Stimulated activated naive CD4-positive, alpha-beta T cell (primary cell): ENCODE results near the gene SCO2.
A peak's percentile ranks its signal among the peaks of the same experiment; 100 is the strongest.

Experiments used
- DNase-seq, 6 experiments: peaks; one replicate each; lab custom pipeline; 2025; lab: John Stamatoyannopoulos, UW

The SCO2 gene

GRCh38 chr22:50500452-50500851 lies 24.9 kb downstream of the SCO2 start:
- DNase-seq, result no peak

DNA sequence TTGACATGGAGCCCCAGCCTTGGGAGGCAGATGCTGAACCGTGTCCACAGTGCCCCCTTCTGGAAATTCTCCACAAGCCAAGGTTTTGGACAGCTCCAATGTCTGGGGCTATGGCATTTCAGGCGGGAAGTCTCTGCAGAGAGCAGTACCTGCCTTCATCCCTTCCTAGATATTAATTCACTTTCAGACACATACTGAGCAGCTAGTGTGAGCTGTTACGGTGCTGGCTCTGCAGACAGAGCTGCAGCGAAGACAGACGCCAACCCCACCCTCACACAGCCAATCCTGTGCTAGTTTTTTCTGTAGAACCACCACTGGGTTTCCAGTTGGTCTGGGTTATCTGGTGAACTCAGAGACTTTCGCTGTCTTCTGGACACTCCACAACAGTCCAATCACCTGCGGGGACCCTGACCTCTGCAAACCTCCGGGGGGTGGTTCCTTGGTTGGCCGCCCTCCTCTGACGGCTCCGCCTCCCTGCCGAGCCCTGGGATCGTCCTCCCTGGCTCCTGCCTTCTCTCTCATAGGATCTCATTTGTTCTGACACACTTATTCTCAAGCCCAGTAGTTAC lies 27.0 kb downstream of the SCO2 start:
- DNase-seq, result peak; percentile 33 to 78 (median 56)

DNA sequence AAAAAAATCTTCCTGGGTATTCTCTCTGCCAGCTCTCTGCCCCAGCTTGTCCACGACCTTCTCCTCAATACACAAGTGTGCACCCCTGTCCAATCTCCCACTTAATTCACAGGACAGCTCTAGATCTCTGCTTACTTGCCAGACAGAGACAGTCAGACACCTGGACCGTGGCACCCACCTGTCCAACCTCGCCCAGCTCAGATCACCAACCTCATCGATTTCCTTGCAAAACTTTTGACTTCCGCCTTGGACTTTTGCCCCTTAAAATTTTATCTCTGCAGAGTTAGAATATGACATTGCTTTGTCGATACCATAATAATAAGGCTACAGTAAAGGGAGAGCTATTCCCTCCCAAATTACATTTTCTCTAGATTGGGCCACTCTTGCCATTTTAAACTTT lies 28.3 kb downstream of the SCO2 start:
- no peak for DNase-seq

DNA sequence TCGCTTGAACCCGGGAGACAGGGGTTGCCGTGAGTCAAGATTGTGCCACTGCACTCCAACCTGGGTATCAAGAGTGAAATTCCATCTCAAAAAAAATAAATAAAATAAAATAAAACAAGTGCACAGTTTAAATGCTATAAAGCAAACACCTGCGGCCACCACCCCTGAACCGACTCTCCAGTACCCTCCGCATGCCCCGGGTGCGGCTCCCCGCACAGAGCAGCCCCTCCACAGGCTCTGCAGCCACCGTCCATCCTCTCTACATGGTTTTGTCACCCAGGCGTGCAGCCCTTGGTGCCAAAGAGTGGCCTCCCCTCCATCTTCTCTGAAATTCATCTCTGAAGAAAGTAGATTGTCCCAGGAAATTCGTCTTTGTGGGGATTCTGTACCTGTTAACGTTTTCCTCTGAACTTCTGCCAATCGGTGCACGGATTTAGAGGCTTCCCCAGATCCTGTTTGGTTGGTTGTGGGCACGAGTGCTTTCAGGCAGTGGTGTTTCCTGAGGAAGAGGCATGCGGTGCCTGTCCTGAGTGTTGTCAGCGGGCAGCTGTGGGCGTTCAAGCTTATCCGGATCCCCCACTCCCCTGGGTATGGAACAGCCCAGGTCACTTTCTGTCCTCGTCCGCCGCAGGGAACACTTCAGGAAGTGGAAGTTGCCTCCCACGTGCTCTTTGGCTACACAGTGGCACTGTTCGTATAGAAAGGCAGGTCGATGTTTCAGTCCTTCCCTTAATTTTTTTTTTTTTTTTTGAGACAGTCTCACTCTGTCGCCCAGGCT lies 34.7 kb downstream of the SCO2 start:
- no peak for DNase-seq

DNA sequence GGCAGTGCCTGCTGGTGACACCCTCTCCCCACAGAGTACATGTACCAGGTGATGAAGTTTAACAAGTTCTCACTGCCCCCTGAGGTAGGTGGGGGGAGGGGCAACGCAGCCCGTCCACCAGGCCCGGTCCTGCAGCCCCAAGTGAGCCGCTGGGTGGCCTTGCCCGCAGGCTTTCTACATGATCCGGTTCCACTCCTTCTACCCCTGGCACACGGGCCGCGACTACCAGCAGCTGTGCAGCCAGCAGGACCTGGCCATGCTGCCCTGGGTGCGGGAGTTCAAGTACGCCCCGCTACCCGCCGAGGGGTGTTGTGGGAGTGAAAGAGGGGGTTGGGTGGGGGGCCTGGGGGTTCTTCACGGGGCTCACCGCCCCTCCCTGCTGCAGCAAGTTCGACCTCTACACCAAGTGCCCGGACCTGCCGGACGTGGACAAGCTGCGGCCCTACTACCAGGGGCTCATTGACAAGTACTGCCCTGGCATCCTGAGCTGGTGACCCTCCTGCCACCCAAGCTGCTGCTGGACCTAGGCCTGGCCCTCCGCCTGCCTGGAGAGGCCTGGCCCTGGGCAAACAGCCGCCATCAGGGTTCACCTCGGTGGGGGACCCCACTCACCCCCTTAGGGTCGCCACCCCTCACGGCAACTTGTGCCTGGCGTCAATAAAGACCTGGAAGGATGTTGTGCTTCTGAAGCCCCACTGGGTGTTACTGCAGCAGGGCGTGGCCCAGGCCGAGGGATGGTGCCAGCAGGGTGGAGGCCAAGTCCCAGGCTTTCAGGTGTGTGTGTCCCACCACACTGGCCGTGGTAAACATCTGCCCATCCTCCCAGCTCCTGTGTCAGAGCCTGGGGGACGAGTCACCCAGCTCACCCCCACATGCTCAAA lies 35.8 kb downstream of the SCO2 start:
- DNase-seq, result no peak

DNA sequence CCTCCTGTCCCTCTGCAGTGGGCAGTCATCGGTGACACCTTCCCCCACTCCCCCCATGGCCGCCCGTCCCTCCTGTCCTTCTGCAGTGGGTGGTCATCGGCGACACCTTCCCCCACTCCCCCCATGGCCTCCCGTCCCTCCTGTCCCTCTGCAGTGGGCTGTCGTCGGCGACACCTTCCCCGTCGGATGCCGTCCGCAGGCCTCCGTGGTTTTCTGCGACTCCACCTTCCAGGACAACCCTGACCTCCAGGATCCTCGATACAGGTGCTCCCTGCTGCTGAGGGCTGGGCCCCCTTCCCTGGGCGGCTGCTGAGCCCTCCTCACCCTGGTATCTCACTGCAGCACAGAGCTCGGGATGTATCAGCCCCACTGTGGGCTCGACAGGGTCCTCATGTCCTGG lies 36.5 kb downstream of the SCO2 start:
- DNase-seq, result no peak

GRCh38 chr22:50488006-50488677 lies 37.3 kb downstream of the SCO2 start:
- DNase-seq, result no peak

DNA sequence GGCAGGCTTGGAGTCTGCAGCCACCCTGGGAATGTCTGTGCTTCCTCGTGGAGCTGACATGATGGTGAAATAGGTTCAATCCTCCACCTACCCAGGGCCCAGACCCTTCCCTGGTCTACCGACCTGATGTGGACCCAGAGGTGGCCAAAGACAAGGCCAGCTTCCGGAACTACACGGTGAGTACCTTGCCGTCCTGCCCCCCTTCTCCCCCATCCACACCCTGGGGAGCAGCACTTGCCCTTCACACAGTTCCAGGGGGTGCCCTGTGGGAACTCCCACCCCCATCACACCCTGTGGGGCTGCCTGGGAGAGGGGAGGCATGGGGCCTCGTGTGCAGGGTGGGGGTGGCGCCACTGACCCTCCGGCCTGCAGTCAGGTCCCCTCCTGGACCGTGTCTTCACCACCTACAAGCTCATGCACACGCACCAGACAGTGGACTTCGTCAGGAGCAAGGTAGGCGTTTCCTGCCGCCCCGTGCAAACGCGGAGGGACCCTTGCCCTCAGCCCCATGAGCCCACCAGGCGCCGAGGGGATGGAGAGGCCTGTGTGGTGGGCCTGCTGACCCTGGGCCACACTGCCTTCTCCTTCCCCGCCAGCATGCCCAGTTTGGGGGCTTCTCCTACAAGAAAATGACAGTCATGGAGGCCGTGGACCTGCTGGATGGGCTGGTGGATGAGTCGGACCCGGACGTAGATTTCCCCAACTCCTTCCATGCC lies 38.0 kb downstream of the SCO2 start:
- no peak for DNase-seq

GRCh38 chr22:50486561-50487289 lies 38.7 kb downstream of the SCO2 start, which contains the start of gene MIOX:
Gene MIOX (plus strand): TSS chr22:50486859. CDS start chr22:50486898, 39 bp downstream.
- no peak for DNase-seq

GRCh38 chr22:50485221-50486131 lies 39.9 kb downstream of the SCO2 start:
- no peak for DNase-seq

- DNase-seq, result no peak
Measured at GRCh38 chr22:50483977-50484853, 41.2 kb downstream of the SCO2 start.

- no peak for DNase-seq
Measured at GRCh38 chr22:50483556-50483955, 41.8 kb downstream of the SCO2 start.

DNA sequence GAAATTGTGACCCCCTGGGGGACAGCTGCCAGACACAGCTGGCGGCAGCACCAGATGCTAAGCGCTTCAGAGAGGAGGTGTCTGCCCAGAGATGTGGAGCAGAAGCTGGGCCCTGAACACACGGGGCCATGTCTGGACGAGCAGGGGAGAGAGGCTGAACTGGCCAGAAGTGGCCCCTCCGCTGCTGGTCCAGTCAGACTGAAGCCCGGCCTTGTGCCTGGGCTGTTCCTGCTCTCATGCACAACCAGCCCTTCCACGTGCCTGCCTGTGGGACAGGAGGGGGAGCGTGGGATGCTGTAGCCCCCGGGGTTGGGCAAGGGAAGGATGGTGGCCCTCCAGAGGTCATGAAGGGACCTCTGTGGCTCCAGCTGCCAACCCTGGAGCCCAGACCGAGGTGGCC lies 42.3 kb downstream of the SCO2 start:
- no peak for DNase-seq

GRCh38 chr22:50482107-50483074 lies 43.0 kb downstream of the SCO2 start:
- DNase-seq, result no peak

DNA sequence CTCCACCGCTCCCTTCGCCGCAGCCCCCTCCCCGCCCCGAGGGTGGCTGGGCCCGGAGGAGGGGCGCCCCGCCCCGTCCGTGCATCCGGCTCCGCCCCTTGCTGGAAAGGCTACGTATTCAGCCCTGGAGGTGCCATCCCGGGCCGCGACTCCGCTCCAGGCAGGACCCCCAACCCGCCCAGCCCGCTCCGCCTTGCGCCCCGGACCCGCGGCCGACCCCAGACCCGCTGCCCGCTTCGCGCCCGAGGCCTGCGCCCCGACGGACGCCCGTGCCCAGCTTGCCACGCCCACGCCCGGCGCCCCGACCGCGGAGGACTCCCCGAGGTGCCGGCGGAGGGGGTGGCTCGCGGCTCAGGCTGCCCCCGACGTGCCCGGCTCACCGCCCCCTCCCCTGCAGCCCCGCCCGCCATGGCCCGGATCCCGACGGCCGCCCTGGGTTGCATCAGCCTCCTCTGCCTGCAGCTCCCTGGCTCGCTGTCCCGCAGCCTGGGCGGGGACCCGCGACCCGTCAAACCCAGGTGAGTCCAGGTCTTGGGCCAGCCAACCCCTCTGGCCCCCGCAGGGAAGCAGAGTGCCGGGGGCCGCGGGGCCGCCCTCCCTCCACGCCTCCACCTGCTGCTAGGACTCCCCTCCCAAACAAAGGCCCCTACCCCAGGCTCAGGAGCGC lies 43.8 kb downstream of the SCO2 start, which contains the start of gene ADM2:
Gene ADM2, plus strand, starts transcription at position 104 of the 667 bp plus-strand sequence. Its CDS starts 305 bp downstream, at position 409.
- DNase-seq, result peak; percentile 15 to 68 (median 60)

DNA sequence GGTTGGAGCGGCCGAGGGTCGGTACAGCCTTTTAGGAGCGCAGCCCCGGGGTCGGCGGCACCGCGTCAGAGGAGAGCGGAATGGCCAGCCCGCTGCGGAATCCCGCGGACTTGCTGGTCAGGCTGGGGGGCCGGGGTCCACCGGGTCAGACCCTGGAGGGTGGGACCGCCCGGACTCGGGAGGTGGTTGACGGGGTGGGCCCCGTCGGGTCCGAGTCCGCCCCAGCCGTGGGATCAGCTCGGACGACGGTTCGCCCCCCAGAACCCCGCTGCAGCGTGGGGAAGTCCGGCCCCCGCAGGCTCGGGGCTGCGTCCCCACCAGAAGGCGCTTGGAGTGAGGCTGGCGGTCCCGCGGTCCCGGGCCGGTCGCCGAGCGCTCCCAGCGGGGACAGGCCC lies 44.4 kb downstream of the SCO2 start:
- DNase-seq, result no peak

- no peak for DNase-seq
Measured at GRCh38 chr22:50479721-50480120, 45.7 kb downstream of the SCO2 start.
